ENCODE data around the gene ZNF133.

Gene ZNF133

DNA sequence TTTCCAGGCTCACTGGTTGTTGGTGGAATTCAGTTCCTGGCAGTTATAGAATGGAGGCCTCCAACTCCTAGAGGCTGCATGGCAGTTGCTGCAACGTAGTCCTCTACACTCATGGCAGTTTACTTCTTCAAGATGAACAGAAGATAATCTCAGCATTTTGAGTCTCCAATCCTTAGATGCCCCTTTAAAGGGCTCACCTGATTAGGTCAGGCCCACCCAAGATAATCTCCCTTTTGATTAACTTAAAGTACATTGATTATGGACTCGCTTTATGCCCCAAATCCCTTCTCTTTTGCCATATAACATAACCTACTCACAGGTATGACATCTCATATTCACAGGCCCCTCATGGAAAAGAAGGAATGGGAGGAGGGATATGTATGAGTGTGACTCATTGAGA is 76.4 kb downstream of the ZNF133 start:
- DNase-seq: no peak
